GM23338 (cell line): ENCODE results near the gene TOR2A. TPM values are rescaled to one million over a fixed set of nuclear protein-coding genes. Genes with fewer than 3 reads are reported as not detected.

Experiments
- ATAC-seq: fragments of 200-7000 bp; cut with Tn5 transposase; 3 replicates; pipeline ENCODE4 v1.9.1; 2020
- DNase-seq: peaks from one replicate; pipeline ENCODE4 v3.0.0-alpha.2; 2015; ENCODE audit warnings: low spot score
- H2AFZ ChIP-seq: fragments of 200-600 bp; sonication (generic); 2 replicates; pipeline ENCODE4 v1.8.0; 2016; ENCODE audit warnings: antibody characterized with exemption, mild to moderate bottlenecking, moderate library complexity
- H3F3A ChIP-seq: fragments of 200-600 bp; sonication (generic); replicated peaks from 2 replicates; pipeline ENCODE4 v1.8.0; 2017; ENCODE audit warnings: antibody characterized with exemption, mixed run types, low read depth
- H3K27ac ChIP-seq: fragments of 200-600 bp; sonication (generic); 2 replicates; pipeline ENCODE4 v1.6.1; 2016; ENCODE audit warnings: low read depth
- H3K27me3 ChIP-seq: fragments of 200-600 bp; sonication (generic); 2 replicates; pipeline ENCODE4 v1.8.0; 2016; ENCODE audit warnings: mild to moderate bottlenecking, mixed run types, moderate library complexity; ENCODE audit not compliant: insufficient read depth
- H3K36me3 ChIP-seq: fragments of 200-600 bp; sonication (generic); 2 replicates; pipeline ENCODE4 v1.8.0; 2016; ENCODE audit warnings: mild to moderate bottlenecking; ENCODE audit not compliant: insufficient read depth
- H3K4me1 ChIP-seq: fragments of 200-600 bp; sonication (generic); 2 replicates; pipeline ENCODE4 v1.8.0; 2016; ENCODE audit warnings: mild to moderate bottlenecking, moderate library complexity; ENCODE audit not compliant: insufficient read depth
- H3K4me2 ChIP-seq: fragments of 200-600 bp; sonication (generic); 2 replicates; pipeline ENCODE4 v1.7.1; 2017; ENCODE audit warnings: mixed run types
- H3K4me3 ChIP-seq: fragments of 200-600 bp; sonication (generic); 2 replicates; pipeline ENCODE4 v1.6.1; 2016; ENCODE audit warnings: mixed run types
- H3K79me2 ChIP-seq: fragments of 200-600 bp; sonication (generic); replicated peaks from 2 replicates; pipeline ENCODE4 v1.8.0; 2017; ENCODE audit warnings: mild to moderate bottlenecking; ENCODE audit not compliant: insufficient read depth
- H3K9me2 ChIP-seq: fragments of 200-600 bp; sonication (generic); 2 replicates; pipeline ENCODE4 v1.8.0; 2017; ENCODE audit not compliant: insufficient read depth
- H4K20me1 ChIP-seq: fragments of 200-600 bp; sonication (generic); replicated peaks from 2 replicates; pipeline ENCODE4 v1.8.0; 2017; ENCODE audit warnings: mild to moderate bottlenecking; ENCODE audit not compliant: insufficient read depth
- H3K27ac Mint-ChIP-seq: 2 replicates; pipeline ENCODE4 v1.8.0; 2020; ENCODE audit warnings: inconsistent platforms, mild to moderate bottlenecking, moderate library complexity, mixed read lengths
- H3K27me3 Mint-ChIP-seq: 3 replicates; pipeline ENCODE4 v1.8.0; 2022; ENCODE audit warnings: low read depth, mild to moderate bottlenecking, moderate library complexity, mixed read lengths, inconsistent platforms; ENCODE audit not compliant: insufficient read depth, poor library complexity
- H3K36me3 Mint-ChIP-seq: 3 replicates; pipeline ENCODE4 v1.8.0; 2021; ENCODE audit warnings: low read depth, mild to moderate bottlenecking, inconsistent platforms, moderate library complexity, mixed read lengths
- H3K4me1 Mint-ChIP-seq: 3 replicates; pipeline ENCODE4 v1.8.0; 2020; ENCODE audit warnings: mild to moderate bottlenecking, inconsistent platforms, mixed read lengths
- H3K4me3 Mint-ChIP-seq: 3 replicates; pipeline ENCODE4 v1.8.0; 2021; ENCODE audit warnings: moderate library complexity, mild to moderate bottlenecking, inconsistent platforms, mixed read lengths
- H3K9me3 Mint-ChIP-seq: 3 replicates; pipeline ENCODE4 v1.8.0; 2020; ENCODE audit warnings: moderate library complexity, mild to moderate bottlenecking, inconsistent platforms, mixed read lengths
- CREB1 ChIP-seq: fragments of 250-450 bp; sonication (Bioruptor Pico); IDR thresholded peaks from 2 replicates; pipeline ENCODE4 v1.5.0; 2020; ENCODE audit warnings: low read depth, mild to moderate bottlenecking, moderate library complexity
- CTCF ChIP-seq, 2 experiments: fragments of 200-600 bp in 1 of 2; sonication (generic) in 1 of 2; conservative IDR thresholded peaks; 2 replicates each; pipeline versions ENCODE4 v1.5.1 to v1.6.1; 2016 to 2017; ENCODE audit warnings: antibody characterized with exemption in 2 of 2, low read depth in 2 of 2, mild to moderate bottlenecking in 2 of 2, moderate library complexity in 1 of 2
- EZH2 ChIP-seq: fragments of 200-600 bp; sonication (generic); IDR thresholded peaks from one replicate; pipeline ENCODE4 v1.8.0; 2017; ENCODE audit warnings: antibody characterized with exemption, mild to moderate bottlenecking, low read depth; ENCODE audit not compliant: unreplicated experiment
- NANOG ChIP-seq: IDR thresholded peaks from 2 replicates; pipeline ENCODE4 v1.6.1; 2016; ENCODE audit warnings: antibody characterized with exemption, borderline replicate concordance
- STAT1 ChIP-seq: IDR thresholded peaks from one replicate; pipeline ENCODE4 v1.6.1; 2016; ENCODE audit warnings: antibody characterized with exemption; ENCODE audit not compliant: unreplicated experiment
- ZNF114 ChIP-seq: fragments of 250-450 bp; sonication (Bioruptor Pico); IDR thresholded peaks from 2 replicates; pipeline ENCODE4 v1.5.0; 2020; ENCODE audit warnings: mild to moderate bottlenecking, moderate library complexity
- ZNF331 ChIP-seq: fragments of 250-450 bp; sonication (Bioruptor Pico); IDR thresholded peaks from 2 replicates; pipeline ENCODE4 v1.5.0; 2020; ENCODE audit warnings: low read depth, mild to moderate bottlenecking, moderate library complexity
- polyA plus RNA-seq: library from polyadenylated mRNA; unstranded; fragments of >200 nt; fragmentation: Nextera tagmentation; extraction: Ambion mirVana; gene quantifications from 2 replicates; pipeline ENCODE4 v1.2.1, GENCODE V29; 2016
- total RNA-seq: library from RNA; depleted of rRNA; stranded (reverse); fragments of >200 nt; shearing (Covaris generic); gene quantifications from 2 replicates; pipeline ENCODE4 v1.2.3, GENCODE V29; 2014
- TF ChIP-seq, protein P1 (sequence below): IDR thresholded peaks from 2 replicates; pipeline ENCODE4 v1.6.1; 2016; ENCODE audit warnings: antibody characterized with exemption
- TF ChIP-seq, protein P2 (sequence below): fragments of 250-450 bp; sonication (Bioruptor Pico); IDR thresholded peaks from 2 replicates; pipeline ENCODE4 v1.5.0; 2020; ENCODE audit warnings: mild to moderate bottlenecking, moderate library complexity

Gene TOR2A
- total and polyA plus RNA-seq, 2 experiments from 2014 or later: 14.4 to 23.5 TPM

GRCh38 chr9:127717766-127718165, 17.3 kb downstream of the TOR2A start:
- DNase-seq (no peak), ATAC-seq (no peak)
- H3K4me1 ChIP-seq: 0 out of 2 replicates have a peak, but pooled peaks cover 3% of the 10 kb centered on the region
- Mint-ChIP-seq H3K36me3 (no peaks in the 10 kb centered on the region), H3K4me1 (peaks cover 13% of the 10 kb centered on the region), H3K27ac (no peak overlapping the region), H3K27me3 (peaks cover 16% of the 10 kb centered on the region), H3K9me3 (no peaks in the 10 kb centered on the region), H3K4me3 (no peak overlapping the region)
- H3K27ac ChIP-seq: no peak overlapping the region
- no peaks in the 10 kb centered on the region for H3K27me3 ChIP-seq
- H3K4me2 ChIP-seq: no peak overlapping the region
- no peak overlapping the region for H2AFZ ChIP-seq
- H3K4me3 ChIP-seq: no peak overlapping the region
- H3K36me3 ChIP-seq: no peaks in the 10 kb centered on the region
- H3K9me2 ChIP-seq: no peaks in the 10 kb centered on the region
- TF ChIP-seq EZH2 (no peak), STAT1 (no peak), CTCF (conservative IDR thresholded peaks at IDR 0.05; ENCODE audit: low read depth in 2 of 2) (no peak), ZNF331 (no peak), NANOG (no peak), CREB1 (CRISPR knock-in tag) (no peak), ZNF114 (CRISPR knock-in tag) (no peak)
- TF ChIP-seq, protein P1, sequence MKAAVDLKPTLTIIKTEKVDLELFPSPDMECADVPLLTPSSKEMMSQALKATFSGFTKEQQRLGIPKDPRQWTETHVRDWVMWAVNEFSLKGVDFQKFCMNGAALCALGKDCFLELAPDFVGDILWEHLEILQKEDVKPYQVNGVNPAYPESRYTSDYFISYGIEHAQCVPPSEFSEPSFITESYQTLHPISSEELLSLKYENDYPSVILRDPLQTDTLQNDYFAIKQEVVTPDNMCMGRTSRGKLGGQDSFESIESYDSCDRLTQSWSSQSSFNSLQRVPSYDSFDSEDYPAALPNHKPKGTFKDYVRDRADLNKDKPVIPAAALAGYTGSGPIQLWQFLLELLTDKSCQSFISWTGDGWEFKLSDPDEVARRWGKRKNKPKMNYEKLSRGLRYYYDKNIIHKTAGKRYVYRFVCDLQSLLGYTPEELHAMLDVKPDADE: no peak
- TF ChIP-seq, protein P2, sequence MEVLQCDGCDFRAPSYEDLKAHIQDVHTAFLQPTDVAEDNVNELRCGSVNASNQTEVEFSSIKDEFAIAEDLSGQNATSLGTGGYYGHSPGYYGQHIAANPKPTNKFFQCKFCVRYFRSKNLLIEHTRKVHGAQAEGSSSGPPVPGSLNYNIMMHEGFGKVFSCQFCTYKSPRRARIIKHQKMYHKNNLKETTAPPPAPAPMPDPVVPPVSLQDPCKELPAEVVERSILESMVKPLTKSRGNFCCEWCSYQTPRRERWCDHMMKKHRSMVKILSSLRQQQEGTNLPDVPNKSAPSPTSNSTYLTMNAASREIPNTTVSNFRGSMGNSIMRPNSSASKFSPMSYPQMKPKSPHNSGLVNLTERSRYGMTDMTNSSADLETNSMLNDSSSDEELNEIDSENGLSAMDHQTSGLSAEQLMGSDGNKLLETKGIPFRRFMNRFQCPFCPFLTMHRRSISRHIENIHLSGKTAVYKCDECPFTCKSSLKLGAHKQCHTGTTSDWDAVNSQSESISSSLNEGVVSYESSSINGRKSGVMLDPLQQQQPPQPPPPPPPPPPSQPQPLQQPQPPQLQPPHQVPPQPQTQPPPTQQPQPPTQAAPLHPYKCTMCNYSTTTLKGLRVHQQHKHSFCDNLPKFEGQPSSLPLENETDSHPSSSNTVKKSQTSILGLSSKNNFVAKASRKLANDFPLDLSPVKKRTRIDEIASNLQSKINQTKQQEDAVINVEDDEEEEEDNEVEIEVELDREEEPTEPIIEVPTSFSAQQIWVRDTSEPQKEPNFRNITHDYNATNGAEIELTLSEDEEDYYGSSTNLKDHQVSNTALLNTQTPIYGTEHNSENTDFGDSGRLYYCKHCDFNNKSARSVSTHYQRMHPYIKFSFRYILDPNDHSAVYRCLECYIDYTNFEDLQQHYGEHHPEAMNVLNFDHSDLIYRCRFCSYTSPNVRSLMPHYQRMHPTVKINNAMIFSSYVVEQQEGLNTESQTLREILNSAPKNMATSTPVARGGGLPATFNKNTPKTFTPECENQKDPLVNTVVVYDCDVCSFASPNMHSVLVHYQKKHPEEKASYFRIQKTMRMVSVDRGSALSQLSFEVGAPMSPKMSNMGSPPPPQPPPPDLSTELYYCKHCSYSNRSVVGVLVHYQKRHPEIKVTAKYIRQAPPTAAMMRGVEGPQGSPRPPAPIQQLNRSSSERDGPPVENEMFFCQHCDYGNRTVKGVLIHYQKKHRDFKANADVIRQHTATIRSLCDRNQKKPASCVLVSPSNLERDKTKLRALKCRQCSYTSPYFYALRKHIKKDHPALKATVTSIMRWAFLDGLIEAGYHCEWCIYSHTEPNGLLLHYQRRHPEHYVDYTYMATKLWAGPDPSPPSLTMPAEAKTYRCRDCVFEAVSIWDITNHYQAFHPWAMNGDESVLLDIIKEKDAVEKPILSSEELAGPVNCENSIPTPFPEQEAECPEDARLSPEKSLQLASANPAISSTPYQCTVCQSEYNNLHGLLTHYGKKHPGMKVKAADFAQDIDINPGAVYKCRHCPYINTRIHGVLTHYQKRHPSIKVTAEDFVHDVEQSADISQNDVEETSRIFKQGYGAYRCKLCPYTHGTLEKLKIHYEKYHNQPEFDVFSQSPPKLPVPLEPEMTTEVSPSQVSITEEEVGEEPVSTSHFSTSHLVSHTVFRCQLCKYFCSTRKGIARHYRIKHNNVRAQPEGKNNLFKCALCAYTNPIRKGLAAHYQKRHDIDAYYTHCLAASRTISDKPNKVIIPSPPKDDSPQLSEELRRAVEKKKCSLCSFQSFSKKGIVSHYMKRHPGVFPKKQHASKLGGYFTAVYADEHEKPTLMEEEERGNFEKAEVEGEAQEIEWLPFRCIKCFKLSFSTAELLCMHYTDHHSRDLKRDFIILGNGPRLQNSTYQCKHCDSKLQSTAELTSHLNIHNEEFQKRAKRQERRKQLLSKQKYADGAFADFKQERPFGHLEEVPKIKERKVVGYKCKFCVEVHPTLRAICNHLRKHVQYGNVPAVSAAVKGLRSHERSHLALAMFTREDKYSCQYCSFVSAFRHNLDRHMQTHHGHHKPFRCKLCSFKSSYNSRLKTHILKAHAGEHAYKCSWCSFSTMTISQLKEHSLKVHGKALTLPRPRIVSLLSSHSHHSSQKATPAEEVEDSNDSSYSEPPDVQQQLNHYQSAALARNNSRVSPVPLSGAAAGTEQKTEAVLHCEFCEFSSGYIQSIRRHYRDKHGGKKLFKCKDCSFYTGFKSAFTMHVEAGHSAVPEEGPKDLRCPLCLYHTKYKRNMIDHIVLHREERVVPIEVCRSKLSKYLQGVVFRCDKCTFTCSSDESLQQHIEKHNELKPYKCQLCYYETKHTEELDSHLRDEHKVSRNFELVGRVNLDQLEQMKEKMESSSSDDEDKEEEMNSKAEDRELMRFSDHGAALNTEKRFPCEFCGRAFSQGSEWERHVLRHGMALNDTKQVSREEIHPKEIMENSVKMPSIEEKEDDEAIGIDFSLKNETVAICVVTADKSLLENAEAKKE (CRISPR knock-in tag): no peak
- 0 out of 2 replicates have a peak, but pooled peaks cover 6% of the 10 kb centered on the region for H3F3A ChIP-seq
- H3K79me2 ChIP-seq: no peaks in the 10 kb centered on the region
- H4K20me1 ChIP-seq: no peaks in the 10 kb centered on the region
